Fibroblast of lung (primary cell): Measurements from ENCODE around the gene FKBP2. TPM values are rescaled to one million over a fixed set of nuclear protein-coding genes. Genes with fewer than 3 reads are reported as not detected.

ENCODE experiments used
- DNase-seq, 2 donors: peaks; one replicate each; pipeline versions ENCODE4 v3.0.0 to v3.0.0-alpha.2; 2010; ENCODE audit warnings: low read depth in 2 of 2
- H2AFZ ChIP-seq: 2 replicates; pipeline ENCODE4 v1.5.1; 2012; ENCODE audit warnings: low read length, control low read depth, inconsistent platforms
- H3K27ac ChIP-seq: 2 replicates; pipeline ENCODE4 v1.5.1; 2011; ENCODE audit warnings: low read length, control low read depth; ENCODE audit not compliant: insufficient read depth
- H3K27me3 ChIP-seq: 2 replicates; pipeline ENCODE4 v1.5.1; 2011; ENCODE audit warnings: mild to moderate bottlenecking, low read length; ENCODE audit not compliant: control insufficient read depth, insufficient read depth
- H3K36me3 ChIP-seq: 2 replicates; pipeline ENCODE4 v1.5.1; 2011; ENCODE audit warnings: low read length; ENCODE audit not compliant: control insufficient read depth, insufficient read depth
- H3K4me1 ChIP-seq: 2 replicates; pipeline ENCODE4 v1.5.1; 2011; ENCODE audit warnings: low read length; ENCODE audit not compliant: control insufficient read depth, insufficient read depth; ENCODE audit errors: extremely low read depth
- H3K4me2 ChIP-seq: 2 replicates; pipeline ENCODE4 v1.5.1; 2011; ENCODE audit warnings: low read length, control low read depth; ENCODE audit not compliant: insufficient read depth; ENCODE audit errors: extremely low read depth
- H3K4me3 ChIP-seq, 4 experiments: fragments of 200-600 bp in 1 of 4; sonication (generic) in 1 of 4; replicated peaks in 1 of 4; 2 replicates each; pipeline ENCODE4 v1.5.1; 2011 to 2016; ENCODE audit warnings: low read length in 4 of 4, low read depth in 3 of 4, mild to moderate bottlenecking in 3 of 4, control low read depth in 2 of 4, inconsistent platforms in 1 of 4, mixed read lengths in 1 of 4; ENCODE audit not compliant: insufficient read depth in 1 of 4; ENCODE audit errors: control extremely low read depth in 1 of 4
- H3K79me2 ChIP-seq: 2 replicates; pipeline ENCODE4 v1.5.1; 2012; ENCODE audit warnings: mild to moderate bottlenecking, low read length, inconsistent platforms; ENCODE audit not compliant: control insufficient read depth, insufficient read depth
- H3K9ac ChIP-seq: 2 replicates; pipeline ENCODE4 v1.5.1; 2011; ENCODE audit warnings: mild to moderate bottlenecking, low read length, control low read depth; ENCODE audit not compliant: insufficient read depth
- H3K9me3 ChIP-seq: 2 replicates; pipeline ENCODE4 v1.5.1; 2012; ENCODE audit warnings: low read depth, low read length; ENCODE audit not compliant: control insufficient read depth, insufficient read depth
- H4K20me1 ChIP-seq: 2 replicates; pipeline ENCODE4 v1.5.1; 2011; ENCODE audit warnings: low read length; ENCODE audit not compliant: control insufficient read depth, insufficient read depth; ENCODE audit errors: extremely low read depth
- CTCF ChIP-seq, 2 donors: IDR thresholded peaks in 1 of 2; conservative IDR thresholded peaks in 1 of 2; 1 replicate in 1 of 2; 2 replicates in 1 of 2; pipeline ENCODE4 v1.5.1; 2011 to 2012; ENCODE audit warnings: low read length in 2 of 2, control low read depth in 1 of 2, inconsistent platforms in 1 of 2, low read depth in 1 of 2, mild to moderate bottlenecking in 1 of 2
- EZH2 ChIP-seq: IDR thresholded peaks from 2 replicates; pipeline ENCODE4 v1.5.1; 2012; ENCODE audit warnings: low read length, control low read depth, mild to moderate bottlenecking; ENCODE audit errors: missing control alignments
- polyA plus RNA-seq, 2 donors: library from polyadenylated mRNA; depleted of rRNA in 1 of 2; stranded (reverse) in 1 of 2; unstranded in 1 of 2; fragments of >200 nt; gene quantifications; 2 replicates each; pipeline ENCODE4 v1.2.1, GENCODE V29; 2011 to 2012; ENCODE audit warnings: missing spikeins in 1 of 2
- total RNA-seq: library from RNA; depleted of rRNA; stranded (reverse); fragments of >200 nt; gene quantifications from 2 replicates; pipeline ENCODE4 v1.2.1, GENCODE V29; 2014

The FKBP2 gene
- total and polyA plus RNA-seq, 2 donors (not counting 1 experiment from before 2014, with no cell fraction given), result 34.7 to 62.9 TPM

DNA sequence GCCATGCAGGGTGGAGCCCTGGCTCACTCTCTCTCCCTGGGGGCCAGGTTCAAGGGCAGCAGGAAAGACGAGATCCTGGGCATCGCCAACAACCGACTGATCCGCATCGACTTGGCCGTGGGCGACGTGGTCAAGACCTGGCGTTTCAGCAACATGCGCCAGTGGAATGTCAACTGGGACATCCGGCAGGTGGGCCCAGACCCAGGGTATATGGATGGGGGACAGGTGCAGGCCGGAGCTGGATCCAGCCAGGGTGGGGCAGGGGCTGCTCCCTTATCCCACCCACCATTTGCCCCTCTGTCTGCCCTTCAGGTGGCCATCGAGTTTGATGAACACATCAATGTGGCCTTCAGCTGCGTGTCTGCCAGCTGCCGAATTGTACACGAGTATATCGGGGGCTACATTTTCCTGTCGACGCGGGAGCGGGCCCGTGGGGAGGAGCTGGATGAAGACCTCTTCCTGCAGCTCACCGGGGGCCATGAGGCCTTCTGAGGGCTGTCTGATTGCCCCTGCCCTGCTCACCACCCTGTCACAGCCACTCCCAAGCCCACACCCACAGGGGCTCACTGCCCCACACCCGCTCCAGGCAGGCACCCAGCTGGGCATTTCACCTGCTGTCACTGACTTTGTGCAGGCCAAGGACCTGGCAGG is 17.8 kb upstream of the FKBP2 start:
- Histone ChIP-seq H2AFZ (no peak overlapping the region), H3K4me1 (peaks cover 8% of the 10 kb centered on the region), H3K4me2 (no peak overlapping the region), H3K9ac (no peak overlapping the region), H3K79me2 (peaks cover 8% of the 10 kb centered on the region), H3K27me3 (no peaks in the 10 kb centered on the region), H3K36me3 (peaks cover 14% of the 10 kb centered on the region), H4K20me1 (no peaks in the 10 kb centered on the region), H3K4me3 (no peak overlapping the region), H3K9me3 (no peaks in the 10 kb centered on the region), H3K27ac (no peak overlapping the region)
- TF ChIP-seq EZH2 (no peak), CTCF (conservative IDR thresholded peaks at IDR 0.05 in 1 of 2, IDR thresholded peaks at IDR 0.05 in 1 of 2; ENCODE audit: low read depth in 1 of 2, low read length in 2 of 2) (no peak)
- no peak for DNase-seq

DNA sequence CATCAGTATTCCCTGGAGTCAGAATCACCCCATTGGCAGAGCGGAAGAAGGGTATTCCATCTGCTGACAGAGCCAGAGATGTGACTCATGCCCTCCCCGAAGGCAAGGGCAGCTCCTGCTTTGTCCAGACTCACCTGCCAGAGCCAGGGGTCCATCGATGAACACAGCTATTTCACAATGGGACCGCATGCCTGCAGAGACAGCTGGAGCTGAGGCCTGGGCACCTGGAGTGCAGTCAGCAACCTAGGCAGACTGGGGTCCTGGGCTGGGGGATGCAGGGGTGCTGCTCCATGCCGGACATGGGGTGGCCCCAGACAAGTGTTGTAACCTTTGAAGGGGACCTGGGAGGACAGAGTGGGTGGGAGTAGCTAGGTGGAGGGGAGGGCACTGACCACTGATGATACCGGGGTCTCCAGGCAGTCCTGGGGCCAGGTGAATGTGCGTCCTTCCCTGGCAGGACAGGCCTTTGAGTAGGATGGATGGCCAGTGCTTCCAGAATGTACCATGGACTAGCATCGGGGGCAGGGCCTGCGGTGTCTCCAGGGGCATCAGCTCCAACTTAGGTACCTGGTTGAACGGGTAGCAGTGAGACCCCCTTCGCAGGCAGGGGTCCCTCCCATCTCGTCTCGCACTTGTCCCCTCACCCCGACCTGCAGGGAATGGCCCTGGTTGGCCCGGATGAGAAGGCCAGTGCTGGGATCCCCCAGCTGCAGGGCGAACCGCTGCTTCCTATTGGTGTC is 16.6 kb upstream of the FKBP2 start:
- H3K36me3 ChIP-seq, result peaks cover 14% of the 10 kb centered on the region
- H3K27me3 ChIP-seq, result no peaks in the 10 kb centered on the region
- H3K4me3 ChIP-seq, result no peak overlapping the region
- peaks cover 8% of the 10 kb centered on the region for H3K4me1 ChIP-seq
- H3K9me3 ChIP-seq, result no peaks in the 10 kb centered on the region
- H3K27ac ChIP-seq, result no peak overlapping the region
- no peak for TF ChIP-seq EZH2
- TF ChIP-seq CTCF (conservative IDR thresholded peaks at IDR 0.05 in 1 of 2, IDR thresholded peaks at IDR 0.05 in 1 of 2; ENCODE audit: low read depth in 1 of 2, low read length in 2 of 2), result no peak
- peaks cover 8% of the 10 kb centered on the region for H3K79me2 ChIP-seq
- no peak overlapping the region for H3K9ac ChIP-seq
- H3K4me2 ChIP-seq, result no peak overlapping the region
- peak in 1 of 2 donors; percentile 37 for DNase-seq
- H2AFZ ChIP-seq, result no peak overlapping the region
- no peaks in the 10 kb centered on the region for H4K20me1 ChIP-seq

GRCh38 chr11:64224891-64225607 is 15.8 kb upstream of the FKBP2 start:
- Histone ChIP-seq H3K27me3 (no peaks in the 10 kb centered on the region), H3K4me2 (peak overlapping the region; percentile 95), H4K20me1 (no peaks in the 10 kb centered on the region), H3K79me2 (peaks cover 8% of the 10 kb centered on the region), H3K9ac (no peak overlapping the region), H3K9me3 (no peaks in the 10 kb centered on the region), H3K36me3 (peaks cover 14% of the 10 kb centered on the region), H3K4me3 (peak overlapping the region; percentile 81 to 90 (median 88)), H3K4me1 (peaks cover 8% of the 10 kb centered on the region), H3K27ac (peak overlapping the region; percentile 68), H2AFZ (no peak overlapping the region)
- no peak for TF ChIP-seq EZH2
- TF ChIP-seq CTCF (conservative IDR thresholded peaks at IDR 0.05 in 1 of 2, IDR thresholded peaks at IDR 0.05 in 1 of 2; ENCODE audit: low read depth in 1 of 2, low read length in 2 of 2), result no peak
- no peak for DNase-seq
